Measurements from ENCODE around the gene PEX3. TPM values are rescaled to one million over a fixed set of nuclear protein-coding genes. Genes with fewer than 3 reads are reported as not detected.

PEX3 gene, protein sequence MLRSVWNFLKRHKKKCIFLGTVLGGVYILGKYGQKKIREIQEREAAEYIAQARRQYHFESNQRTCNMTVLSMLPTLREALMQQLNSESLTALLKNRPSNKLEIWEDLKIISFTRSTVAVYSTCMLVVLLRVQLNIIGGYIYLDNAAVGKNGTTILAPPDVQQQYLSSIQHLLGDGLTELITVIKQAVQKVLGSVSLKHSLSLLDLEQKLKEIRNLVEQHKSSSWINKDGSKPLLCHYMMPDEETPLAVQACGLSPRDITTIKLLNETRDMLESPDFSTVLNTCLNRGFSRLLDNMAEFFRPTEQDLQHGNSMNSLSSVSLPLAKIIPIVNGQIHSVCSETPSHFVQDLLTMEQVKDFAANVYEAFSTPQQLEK
- 19.1 TPM for polyA plus RNA-seq (2012; ENCODE audit: insufficient read length, low read depth)

DNA sequence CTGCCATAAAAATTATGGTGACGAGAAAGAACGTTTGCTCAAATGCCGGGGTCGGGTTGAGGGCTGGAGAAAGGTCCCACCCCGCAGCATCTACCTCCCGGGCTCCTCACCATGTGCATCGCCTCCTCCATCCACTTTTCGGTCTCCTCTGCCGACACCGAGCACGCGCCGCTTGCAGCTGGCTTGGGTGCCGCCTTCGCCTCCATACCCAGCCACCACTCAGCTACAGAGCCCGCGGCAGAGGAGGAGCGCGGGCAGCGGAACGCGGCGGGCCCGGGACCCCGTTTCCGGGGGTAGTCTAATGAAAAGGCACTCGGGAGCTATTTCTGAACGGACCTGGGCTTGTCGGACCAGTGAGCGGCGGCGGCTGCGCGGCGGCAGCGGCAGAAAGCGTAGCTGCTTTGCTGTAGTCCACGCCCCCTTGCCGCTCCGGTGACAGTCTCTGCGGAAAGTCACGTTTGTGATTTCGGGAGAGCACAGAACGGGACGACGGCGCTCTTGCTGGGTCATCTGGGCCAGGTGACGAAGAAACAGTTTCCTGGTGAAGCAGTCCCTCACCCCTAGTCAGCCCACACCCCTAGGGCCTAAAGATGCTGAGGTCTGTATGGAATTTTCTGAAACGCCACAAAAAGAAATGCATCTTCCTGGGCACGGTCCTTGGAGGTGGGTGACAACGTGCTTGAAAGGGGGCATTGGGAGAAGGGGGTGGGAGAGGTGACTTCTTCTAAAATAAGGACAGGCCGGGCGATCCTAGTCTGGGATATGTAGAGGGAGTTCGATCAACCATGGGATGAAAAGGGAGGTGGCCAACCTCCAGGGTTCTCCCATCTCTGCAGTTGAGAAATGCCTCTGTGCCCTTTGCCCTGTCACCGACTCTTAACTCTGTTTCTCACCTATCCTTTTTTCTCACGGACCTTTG, at the start of gene PEX3, which contains the start of gene ADAT2:
Gene PEX3, plus strand, starts transcription at position 353 of the 919 bp plus-strand sequence. Its CDS starts 238 bp downstream, at position 591.
Gene ADAT2, minus strand, starts transcription at position 243 of the 919 bp plus-strand sequence. Its CDS starts 37 bp downstream, at position 206.
- TF ChIP-seq TAF1 (IDR thresholded peaks at IDR 0.05; ENCODE audit: borderline replicate concordance, insufficient read depth, low read length) (peak; percentile 91; the same call in 1 of the 2 replicates), SIN3A (IDR thresholded peaks at IDR 0.05; ENCODE audit: borderline replicate concordance, insufficient read depth, low read length) (no peak), FOXP2 (optimal IDR thresholded peaks at IDR 0.05; ENCODE audit: borderline replicate concordance, extremely low read depth, extremely low read length, insufficient read depth) (peak; percentile 48), POLR2AphosphoS5 (IDR thresholded peaks at IDR 0.05; ENCODE audit: low read depth, low read length) (peak; percentile 86)
- TF ChIP-seq, protein P1, sequence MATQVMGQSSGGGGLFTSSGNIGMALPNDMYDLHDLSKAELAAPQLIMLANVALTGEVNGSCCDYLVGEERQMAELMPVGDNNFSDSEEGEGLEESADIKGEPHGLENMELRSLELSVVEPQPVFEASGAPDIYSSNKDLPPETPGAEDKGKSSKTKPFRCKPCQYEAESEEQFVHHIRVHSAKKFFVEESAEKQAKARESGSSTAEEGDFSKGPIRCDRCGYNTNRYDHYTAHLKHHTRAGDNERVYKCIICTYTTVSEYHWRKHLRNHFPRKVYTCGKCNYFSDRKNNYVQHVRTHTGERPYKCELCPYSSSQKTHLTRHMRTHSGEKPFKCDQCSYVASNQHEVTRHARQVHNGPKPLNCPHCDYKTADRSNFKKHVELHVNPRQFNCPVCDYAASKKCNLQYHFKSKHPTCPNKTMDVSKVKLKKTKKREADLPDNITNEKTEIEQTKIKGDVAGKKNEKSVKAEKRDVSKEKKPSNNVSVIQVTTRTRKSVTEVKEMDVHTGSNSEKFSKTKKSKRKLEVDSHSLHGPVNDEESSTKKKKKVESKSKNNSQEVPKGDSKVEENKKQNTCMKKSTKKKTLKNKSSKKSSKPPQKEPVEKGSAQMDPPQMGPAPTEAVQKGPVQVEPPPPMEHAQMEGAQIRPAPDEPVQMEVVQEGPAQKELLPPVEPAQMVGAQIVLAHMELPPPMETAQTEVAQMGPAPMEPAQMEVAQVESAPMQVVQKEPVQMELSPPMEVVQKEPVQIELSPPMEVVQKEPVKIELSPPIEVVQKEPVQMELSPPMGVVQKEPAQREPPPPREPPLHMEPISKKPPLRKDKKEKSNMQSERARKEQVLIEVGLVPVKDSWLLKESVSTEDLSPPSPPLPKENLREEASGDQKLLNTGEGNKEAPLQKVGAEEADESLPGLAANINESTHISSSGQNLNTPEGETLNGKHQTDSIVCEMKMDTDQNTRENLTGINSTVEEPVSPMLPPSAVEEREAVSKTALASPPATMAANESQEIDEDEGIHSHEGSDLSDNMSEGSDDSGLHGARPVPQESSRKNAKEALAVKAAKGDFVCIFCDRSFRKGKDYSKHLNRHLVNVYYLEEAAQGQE (IDR thresholded peaks at IDR 0.05; ENCODE audit: insufficient read depth in 1 of 2, low read depth in 2 of 2, low read length in 2 of 2) = peak; percentile 15 to 61; a peak in 2 of 4 replicates

DNA sequence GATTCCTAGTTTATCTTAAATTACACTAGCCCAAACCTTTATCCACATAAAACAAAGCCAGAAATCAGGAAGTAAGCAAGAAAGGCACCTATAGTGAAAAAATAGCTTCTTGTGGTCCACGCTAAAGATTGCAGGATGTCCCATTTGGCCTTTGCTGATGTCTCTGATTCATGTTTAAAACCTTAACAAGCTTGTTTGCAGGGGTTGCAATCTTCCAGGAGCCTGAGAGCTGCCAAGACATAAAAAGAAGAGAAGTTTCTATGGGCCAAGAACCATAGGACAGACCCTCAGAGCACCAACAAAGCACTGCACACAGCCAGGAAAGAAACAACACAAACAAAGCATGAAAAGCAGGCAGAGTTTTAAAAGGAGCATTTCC, 49.5 kb upstream of the PEX3 start:
- TF ChIP-seq TAF1 (IDR thresholded peaks at IDR 0.05; ENCODE audit: borderline replicate concordance, insufficient read depth, low read length) (no peak), SIN3A (IDR thresholded peaks at IDR 0.05; ENCODE audit: borderline replicate concordance, insufficient read depth, low read length) (no peak), FOXP2 (optimal IDR thresholded peaks at IDR 0.05; ENCODE audit: borderline replicate concordance, extremely low read depth, extremely low read length, insufficient read depth) (no peak), POLR2AphosphoS5 (IDR thresholded peaks at IDR 0.05; ENCODE audit: low read depth, low read length) (no peak)
- TF ChIP-seq, protein P1 (IDR thresholded peaks at IDR 0.05; ENCODE audit: insufficient read depth in 1 of 2, low read depth in 2 of 2, low read length in 2 of 2) = no peak

DNA sequence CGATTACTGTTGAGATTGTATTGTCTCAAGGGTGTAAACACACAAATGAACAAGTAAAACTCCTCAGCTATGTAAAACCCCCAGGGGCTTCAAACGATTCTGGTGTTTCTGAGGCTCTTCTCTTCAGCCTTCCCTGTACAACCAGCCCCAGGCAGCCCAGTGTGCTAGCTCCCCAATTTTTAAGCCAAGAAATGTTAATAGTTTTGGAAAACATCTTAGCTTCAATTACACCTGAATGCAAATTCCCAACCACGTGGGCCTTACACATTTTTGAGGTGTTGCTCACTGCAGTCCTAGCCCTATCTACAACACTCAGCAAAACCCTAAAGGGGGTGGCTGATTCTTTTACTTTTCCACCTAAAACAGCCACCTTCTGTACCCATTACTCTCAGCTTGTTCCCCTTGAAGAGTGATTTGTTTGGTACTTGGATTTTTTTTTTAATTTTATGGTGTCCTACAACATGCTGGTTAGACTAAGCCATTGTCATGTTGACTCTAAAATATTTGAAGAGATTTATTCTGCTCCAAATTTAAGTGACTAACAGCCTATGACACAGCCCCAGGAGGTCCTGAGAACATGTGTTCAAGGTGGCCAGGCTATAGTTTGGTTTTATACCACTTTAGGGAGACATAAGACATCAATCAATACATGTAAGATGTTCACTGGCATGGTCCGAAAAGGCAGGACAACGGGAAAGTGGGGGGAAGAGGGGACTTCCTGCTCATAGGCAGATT, 48.8 kb upstream of the PEX3 start:
- TF ChIP-seq POLR2AphosphoS5 (IDR thresholded peaks at IDR 0.05; ENCODE audit: low read depth, low read length) (no peak), SIN3A (IDR thresholded peaks at IDR 0.05; ENCODE audit: borderline replicate concordance, insufficient read depth, low read length) (no peak), TAF1 (IDR thresholded peaks at IDR 0.05; ENCODE audit: borderline replicate concordance, insufficient read depth, low read length) (no peak), FOXP2 (optimal IDR thresholded peaks at IDR 0.05; ENCODE audit: borderline replicate concordance, extremely low read depth, extremely low read length, insufficient read depth) (no peak)
- TF ChIP-seq, protein P1 (IDR thresholded peaks at IDR 0.05; ENCODE audit: insufficient read depth in 1 of 2, low read depth in 2 of 2, low read length in 2 of 2) = no peak

DNA sequence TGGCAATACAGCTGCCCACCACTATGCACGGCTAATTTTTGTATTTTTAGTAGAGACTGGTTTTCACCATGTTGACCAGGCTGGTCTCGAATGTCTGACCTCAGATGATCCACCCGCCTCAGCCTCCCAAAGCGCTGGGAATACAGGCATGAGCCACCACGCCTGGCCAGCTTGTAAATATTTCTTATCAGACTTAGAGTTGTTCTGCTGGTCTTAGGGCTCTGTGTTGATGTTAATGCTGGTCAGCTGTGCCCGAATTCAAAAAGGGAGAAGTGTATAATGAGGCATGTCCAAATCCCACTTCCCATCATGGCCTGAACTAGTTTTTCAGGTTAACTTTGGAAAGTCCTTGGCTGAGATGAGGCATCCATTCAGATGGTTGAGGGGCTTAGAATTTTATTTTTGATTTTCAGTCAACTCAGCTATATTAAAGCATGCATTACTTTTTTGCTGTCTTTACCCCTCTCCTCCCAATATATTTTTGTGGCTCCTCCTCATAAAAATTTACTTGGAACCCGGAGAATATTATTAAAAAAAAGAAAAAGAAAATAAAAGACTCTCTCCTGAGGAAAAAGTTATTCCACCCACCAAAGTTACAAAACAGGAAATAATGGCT, 47.8 kb upstream of the PEX3 start:
- TF ChIP-seq POLR2AphosphoS5 (IDR thresholded peaks at IDR 0.05; ENCODE audit: low read depth, low read length) (no peak), FOXP2 (optimal IDR thresholded peaks at IDR 0.05; ENCODE audit: borderline replicate concordance, extremely low read depth, extremely low read length, insufficient read depth) (no peak), SIN3A (IDR thresholded peaks at IDR 0.05; ENCODE audit: borderline replicate concordance, insufficient read depth, low read length) (no peak)
- TF ChIP-seq, protein P1 (IDR thresholded peaks at IDR 0.05; ENCODE audit: insufficient read depth in 1 of 2, low read depth in 2 of 2, low read length in 2 of 2) = no peak
